ENCODE results near the gene RCSD1.

Gene RCSD1

DNA sequence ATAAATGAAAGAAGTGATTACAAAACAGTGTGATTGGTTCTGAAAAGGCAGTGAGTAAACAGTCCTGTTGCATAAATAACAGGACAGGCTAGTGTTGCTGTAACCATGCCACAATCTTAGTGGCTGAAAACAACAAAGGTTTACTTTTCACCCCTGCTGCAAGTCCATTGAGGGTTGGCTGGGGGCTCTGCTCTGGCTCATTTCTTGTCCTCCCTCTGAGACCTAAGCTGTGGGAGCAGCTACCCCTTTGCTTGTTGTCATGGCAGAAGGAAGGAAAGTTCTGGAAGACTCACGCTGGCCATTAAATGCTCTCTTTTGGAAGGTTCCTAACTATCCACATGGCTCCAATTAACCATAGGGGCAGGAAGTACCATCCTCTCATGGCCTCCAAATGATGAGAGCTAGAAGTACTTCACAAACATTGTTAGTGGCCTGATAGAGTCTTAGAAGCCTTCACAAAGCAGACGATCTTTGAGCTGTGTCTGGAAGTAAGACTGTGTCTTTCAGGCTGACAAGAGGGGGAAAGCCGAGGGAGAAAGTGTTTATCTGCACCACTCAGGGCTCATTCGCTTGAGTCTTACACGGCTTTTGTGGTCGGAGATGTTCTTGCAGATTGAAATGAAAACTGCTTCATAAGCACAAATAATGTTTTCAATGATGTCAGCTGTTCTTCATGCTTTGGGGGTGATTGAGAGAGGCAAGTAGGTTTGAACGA lies 11.9 kb downstream of the RCSD1 start:
- no peak for DNase-seq (ENCODE audit: low read depth, low spot score)

DNA sequence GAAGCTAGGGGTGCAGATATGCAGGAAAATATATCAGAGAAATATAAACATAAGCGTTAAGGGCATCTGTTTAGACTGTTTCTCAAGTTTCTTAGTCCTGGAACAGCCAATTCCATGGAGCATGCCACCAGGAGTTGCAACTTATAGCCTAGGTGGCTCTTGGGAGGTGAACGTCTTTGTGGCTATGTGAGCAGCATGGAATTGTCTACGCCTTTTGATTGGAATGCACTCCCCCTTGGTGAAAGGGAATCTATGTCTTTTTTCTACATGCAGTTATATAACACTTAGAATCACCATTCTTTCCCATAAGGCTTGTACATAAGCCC lies 12.4 kb downstream of the RCSD1 start:
- no peak for DNase-seq (ENCODE audit: low read depth, low spot score)

DNA sequence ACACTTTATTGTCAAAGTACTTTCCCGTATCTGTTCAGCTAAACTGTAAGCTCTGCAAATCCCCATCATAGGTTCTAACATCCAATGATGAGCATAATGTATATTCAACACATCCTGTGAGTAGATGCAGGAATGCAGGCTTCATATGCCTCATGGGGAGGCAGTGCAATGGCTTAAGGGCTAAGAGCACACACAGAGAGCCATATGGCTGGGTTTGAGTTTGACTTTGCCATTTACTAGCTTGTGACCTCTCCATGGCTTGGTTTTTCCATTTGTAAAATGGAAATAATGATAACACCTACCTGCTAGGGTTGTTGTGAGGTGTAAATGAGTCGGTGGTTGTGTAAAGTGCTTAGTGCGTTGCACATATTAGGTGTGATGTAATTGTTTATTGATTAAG lies 13.4 kb downstream of the RCSD1 start:
- DNase-seq (ENCODE audit: low read depth, low spot score), result no peak

DNA sequence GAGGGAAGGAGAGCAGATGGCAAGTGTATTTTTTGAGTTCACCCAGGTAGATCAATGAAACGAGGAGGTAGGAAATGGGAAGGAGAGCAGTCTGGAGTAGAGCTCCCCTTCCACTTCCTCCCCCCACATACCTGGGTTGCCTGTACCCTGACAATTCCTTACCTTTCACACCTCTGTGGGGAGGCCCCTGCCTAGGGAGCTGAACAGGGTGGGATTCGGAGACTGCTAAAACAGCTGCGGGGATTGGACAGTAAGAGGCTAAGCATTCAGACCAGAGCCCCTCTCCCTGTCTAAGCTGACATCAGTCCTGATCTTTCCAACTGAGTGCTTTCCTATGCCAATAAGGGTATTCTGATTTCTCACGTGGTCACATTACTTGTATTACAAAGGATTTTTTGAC lies 14.5 kb downstream of the RCSD1 start:
- no peak for DNase-seq (ENCODE audit: low read depth, low spot score)

DNA sequence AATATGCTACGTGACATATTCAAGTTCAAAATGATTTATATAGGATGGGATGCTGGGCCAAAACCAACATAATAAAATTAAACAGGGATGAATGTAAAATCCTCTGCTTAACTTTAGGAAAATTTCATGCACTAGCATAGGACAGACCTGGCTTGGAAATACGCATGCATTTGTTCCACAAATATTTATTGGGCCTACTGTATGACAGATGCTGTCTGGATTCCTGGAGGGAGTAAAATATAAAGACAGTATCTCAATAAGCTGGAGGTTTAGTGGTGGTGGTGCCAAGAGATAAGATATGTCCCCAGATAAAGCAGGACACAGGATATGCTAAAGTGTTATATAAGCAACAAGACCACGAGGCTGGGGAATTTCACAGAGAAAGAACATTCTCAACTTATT lies 15.1 kb downstream of the RCSD1 start:
- no peak for DNase-seq (ENCODE audit: low read depth, low spot score)

DNA sequence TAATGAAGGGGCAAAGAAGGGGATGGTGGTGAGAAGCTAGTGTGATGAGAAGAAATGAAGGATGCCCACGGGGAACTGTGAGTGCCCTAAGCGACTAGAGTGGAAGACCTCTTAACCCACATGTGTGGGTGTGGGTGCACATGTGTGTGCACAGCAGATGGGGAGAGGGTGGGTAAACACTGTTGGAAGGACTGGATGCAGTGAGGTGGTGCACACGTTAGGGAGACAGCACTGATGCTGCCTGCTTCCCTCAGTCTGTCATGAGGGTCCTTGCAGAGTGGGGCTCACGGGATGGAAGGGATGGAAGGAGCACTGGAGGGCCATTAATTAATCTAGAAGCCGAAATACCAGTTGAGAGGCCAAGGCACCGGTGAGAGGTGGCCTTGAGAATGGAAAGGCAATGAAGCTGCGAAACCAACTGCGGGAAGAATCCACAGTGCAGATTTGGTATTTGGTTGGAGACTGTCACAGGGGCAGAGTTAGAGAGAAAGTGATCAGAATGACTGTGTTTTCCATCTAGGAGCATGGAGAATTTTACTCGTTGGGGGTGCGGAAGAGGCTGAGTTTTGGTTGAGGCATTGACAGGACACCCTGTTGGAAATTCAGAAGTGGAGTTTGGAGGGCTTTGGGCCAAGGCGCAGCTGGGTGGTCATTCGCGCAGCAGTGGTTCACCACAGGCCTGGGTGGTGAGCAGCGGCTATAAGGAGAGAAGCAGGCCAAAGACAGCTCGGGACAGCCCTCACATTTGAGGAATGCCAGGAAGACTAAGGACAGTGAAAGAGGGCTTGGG lies 15.8 kb downstream of the RCSD1 start:
- DNase-seq (ENCODE audit: low read depth, low spot score), result no peak

DNA sequence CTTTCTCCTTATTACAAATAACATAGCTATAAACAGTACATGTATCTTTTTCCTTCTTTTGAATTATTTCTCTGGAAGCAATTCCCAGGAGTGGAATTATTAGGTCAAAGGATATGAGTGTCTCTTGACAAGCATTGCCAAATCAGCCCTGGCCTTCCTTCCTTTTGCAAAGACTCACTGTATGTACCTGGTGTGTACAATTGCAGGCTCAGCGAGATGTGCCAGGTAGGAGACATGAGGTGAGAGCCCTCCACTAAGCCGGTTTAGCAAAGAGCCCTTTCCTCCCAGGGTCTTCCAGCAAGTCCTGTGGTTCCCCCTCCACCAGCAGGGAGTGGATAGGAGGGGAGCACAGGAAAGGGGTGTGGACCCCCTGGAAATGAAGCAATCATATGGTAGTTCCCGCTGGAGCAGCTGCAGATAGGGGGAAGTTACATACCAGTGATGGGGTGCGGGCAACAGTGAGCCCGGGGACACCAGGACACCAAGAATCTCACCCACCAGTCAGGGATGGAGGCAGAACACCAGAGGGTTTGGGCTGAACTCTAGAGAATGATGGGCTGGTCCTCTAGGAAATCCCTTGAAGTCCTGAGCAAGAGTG lies 18.3 kb downstream of the RCSD1 start:
- no peak for DNase-seq (ENCODE audit: low read depth, low spot score)

DNA sequence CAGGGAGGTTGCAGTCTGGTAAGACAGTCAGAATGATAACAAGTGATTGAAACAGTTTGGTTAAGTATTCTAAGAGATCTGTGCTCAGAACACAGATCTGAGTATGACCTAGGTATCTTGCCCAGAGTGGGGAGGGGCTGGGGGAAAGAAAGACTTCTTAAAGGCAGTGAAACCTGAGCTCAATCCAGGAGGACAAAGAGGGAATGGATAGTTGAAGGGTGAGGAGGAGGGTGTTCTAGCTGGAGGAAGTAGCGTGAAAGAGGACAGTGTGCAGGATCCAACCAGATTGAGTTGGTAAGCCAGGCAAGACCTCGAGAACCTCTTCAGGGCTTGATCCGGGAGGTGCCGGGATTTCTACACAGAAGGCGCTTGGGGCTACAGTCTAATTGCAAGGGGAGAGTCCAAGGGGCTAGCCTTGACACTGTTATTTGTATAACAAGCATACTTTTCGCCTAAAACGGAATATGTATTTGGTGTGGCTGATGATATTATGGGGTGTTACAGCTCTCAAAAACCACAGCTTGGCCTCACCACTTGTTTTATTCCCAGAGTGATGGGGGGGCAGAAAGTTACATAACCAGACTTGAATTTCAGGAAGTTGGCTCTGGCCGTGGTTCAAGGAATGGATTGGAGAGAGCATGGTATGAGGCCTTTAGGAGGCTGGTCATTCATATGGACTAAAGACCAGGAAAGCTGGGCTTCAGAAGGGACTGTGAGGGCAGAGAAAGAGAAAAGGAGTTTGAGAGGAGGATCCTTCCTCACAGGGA lies 19.1 kb downstream of the RCSD1 start:
- DNase-seq (ENCODE audit: low read depth, low spot score), result no peak

DNA sequence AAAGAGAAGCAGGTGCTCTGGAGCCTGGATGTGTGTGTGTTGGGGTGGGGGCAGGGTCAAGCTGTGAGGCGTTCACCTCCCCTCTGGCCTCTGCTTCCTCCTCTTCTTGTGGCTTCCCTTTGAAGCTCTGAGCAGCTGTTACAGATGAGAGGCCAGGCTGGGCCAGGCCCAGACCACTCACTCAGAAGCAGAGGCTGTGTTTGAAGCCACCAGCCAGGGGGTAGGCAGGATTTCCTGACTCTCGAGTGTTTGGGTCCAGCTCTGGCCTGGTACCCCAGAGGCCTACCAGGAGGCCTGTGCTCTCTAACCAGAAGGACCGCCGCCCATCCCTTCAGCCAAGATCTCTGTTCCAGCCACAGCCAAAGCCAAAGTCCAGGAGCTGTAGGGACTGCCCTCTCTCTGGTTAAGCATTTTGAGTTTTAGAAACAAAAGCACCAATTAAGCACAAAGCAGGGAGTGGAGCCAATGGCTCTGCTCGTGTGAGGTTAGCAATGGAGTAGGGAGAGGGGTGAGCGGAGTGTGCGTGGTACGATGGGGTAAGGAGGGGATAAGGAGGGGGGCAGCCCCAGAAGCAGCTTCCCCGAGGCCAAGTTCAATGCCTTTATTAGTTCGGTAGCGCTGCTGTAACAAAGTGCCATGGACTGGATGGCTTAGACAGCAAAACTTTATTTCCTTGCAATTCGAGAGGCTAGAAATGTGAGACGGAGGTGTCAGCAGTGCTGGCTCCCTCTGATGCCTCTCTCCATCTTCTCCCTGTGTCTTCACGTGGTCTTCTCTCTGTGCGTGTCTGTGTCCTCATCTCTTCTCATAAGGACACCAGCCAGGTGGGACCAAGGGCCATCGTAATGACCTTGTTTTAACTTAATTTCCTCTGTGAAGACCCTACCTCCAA lies 20.5 kb downstream of the RCSD1 start:
- DNase-seq (ENCODE audit: low read depth, low spot score), result no peak

DNA sequence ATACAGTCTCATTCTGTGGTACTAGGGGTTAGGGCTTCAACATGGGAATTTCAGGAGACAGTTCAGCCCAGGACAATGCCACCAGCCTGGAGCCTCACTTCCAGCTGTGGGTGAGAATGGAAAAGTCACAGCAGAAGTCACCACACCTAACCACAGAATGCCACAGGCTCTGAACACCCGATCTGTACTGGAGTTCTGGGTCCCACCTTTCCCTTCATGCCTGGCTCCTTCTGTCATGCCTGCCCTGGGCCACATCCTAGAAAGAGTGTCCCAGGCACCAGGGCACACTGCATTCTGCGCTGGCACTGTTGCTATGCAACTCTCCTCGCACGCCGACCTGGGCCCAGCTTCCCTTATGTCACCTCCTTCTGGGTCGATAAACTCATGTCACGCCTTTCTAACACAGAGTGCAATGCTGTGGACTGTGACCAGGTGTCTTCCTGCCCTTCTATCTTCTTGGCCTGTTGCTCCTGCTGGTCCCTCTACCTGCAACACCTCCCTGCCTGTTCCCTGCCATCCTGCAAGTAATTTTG lies 21.2 kb downstream of the RCSD1 start:
- DNase-seq (ENCODE audit: low read depth, low spot score), result no peak

DNA sequence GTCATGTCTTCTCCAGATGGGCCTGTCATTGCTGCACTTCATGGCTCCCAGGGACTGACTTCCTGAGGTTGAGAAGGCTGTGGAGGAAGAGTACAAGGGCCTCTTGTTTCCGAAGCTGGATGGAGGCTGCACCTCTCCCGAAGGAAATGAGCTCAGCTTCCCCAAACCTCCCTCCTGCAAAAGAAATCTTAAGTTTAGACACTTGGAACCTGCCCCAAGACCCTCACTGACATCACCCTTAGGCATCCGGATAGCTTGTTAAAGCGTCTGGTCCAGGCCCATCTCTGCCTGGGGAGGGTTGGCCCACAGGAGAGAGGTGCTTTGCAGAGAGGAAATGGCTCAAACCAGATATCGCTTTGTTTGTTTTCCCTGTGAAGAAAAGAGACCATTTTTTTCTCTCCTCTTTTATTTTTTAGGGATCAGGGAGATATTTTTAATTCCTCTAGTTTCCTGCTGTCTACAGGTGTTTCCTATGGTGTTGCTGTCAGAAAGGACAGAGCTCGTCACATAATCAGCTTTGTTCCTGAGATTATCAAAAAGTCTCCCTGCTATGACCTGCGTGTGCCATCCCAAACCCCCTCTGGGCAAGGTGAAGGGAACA lies 25.0 kb downstream of the RCSD1 start:
- DNase-seq (ENCODE audit: low read depth, low spot score), result no peak

DNA sequence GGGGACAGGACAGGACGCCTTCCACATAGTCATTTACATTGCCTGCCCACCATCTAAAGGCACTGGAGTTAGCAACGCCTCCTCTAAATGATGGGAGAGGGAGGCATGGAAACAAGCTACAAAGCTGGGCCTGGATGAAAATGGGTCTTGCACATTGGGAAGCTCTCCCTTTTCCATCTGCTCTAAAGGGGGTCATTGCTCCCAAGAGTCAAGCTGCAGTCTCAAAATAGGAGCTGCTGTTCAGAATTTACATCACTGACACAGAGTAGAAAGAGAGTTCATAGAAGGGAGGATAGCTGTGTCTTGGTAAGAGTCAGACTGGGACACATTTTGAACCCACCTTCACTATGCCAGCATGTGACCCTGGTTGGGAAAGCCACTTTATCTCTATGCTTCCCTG lies 26.6 kb downstream of the RCSD1 start:
- no peak for DNase-seq (ENCODE audit: low read depth, low spot score)

DNA sequence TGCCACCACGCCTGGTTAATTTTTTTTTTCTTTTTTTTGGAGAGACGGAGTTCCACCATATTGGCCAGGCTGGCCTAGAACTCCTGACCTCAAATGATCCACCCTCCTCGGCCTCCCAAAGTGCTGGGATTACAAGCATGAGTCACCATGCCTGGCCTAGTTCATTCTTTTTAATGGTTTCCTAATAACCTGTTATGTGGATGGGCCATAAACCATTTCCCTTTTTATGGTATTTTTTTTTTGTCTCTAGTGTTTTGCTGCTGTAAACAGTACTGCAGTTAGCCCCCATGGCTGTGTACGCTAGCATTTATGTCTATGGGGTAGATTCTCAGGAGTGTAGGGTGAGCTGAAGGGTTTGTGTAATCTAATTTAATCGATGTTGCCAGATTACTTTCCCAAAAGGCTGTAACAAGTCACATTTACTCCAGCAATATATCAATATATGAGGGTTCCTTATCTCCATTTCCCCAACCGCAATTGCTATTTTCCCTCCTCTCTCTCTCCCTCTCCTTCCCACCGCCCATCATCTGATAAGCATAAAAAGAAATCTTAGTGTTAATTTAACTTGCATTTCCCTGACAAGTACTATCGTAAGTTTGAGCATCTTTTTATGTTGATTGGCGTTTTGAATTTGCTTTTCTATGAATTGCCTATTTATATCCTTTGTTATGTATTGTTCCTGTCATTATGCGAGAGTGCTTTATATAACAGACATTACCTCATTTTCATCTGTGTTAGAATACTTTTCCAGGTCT lies 28.7 kb downstream of the RCSD1 start:
- DNase-seq (ENCODE audit: low read depth, low spot score), result no peak

DNA sequence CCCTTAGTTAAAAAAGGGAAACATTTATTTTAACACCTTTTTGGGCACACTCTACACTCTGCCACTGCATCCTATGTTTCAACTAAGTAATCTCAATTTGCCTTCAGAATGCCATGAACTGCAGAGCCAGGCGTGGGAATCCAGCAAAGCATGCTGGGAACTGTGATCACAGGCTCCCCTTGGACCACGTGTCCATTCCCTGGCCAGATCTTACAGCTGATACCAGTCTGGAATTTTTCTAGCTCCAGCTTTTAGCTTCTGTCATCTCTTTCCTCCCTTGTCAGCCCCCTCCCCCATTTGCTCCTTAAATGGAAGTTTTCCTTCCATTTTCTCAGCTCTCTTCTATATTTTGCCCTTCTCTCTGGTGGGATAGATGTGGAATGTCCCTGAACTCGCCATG lies 29.4 kb downstream of the RCSD1 start:
- no peak for DNase-seq (ENCODE audit: low read depth, low spot score)

DNA sequence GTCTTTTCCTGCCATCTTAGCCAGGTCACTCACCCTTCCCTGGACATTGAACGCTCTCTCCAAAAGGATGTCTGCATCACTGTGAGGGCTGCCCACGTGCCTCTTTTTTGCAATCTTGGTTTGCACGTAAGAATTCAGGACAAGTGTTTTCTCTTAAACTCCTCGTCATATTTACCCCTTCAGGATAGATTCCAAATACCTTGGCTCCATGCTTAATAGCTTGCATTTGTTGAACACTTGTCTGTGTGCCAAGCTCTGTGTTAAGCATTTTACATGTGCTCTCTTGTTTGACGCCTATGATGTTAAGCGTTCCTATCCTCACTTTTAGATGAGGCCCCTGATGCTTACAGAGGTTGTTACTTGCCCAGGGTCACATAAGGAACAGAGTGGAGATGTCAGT lies 29.8 kb downstream of the RCSD1 start:
- DNase-seq (ENCODE audit: low read depth, low spot score), result no peak

DNA sequence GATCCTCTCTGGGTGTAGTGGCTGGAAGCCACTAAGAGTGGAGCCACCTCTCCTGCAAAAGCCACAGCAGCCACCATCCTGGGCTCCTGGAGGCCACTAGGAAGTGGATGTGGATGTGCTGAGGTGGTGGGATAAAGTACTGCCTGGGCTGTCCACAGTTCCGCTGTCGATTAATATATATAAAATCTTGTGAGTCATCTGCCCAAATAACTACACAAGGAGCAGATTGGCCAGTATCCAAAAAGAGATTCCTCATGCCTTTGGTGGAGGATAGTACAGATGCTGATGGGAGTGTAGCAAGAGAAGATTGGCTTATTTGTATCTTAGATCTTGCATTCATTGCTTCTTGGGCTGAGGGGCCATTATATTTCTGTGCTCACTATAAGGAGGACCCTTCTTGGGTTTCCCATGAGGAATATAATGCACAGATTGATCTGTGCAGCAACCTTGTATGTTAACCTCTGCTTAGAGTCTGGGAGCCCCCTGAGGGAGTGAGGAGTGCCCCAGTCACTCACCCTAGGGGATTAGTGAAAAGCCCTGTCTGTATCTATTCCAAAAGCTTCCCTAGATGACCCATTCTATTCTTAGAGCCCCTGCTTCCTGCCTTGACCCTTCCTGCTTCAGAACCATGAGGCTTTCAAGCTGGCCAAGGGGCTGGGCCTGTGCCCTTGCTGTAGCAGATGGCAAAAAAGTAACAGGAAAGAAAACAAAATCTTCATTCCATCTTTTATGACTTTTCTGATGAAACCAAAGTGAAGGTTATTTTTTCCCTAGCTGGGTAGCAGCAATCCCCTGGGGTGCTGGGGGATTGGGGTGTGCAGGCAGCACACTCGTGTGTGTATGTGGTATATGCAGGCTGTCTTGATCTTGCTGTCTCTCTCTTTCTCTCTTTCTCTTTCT lies 31.7 kb downstream of the RCSD1 start:
- DNase-seq (ENCODE audit: low read depth, low spot score), result no peak

DNA sequence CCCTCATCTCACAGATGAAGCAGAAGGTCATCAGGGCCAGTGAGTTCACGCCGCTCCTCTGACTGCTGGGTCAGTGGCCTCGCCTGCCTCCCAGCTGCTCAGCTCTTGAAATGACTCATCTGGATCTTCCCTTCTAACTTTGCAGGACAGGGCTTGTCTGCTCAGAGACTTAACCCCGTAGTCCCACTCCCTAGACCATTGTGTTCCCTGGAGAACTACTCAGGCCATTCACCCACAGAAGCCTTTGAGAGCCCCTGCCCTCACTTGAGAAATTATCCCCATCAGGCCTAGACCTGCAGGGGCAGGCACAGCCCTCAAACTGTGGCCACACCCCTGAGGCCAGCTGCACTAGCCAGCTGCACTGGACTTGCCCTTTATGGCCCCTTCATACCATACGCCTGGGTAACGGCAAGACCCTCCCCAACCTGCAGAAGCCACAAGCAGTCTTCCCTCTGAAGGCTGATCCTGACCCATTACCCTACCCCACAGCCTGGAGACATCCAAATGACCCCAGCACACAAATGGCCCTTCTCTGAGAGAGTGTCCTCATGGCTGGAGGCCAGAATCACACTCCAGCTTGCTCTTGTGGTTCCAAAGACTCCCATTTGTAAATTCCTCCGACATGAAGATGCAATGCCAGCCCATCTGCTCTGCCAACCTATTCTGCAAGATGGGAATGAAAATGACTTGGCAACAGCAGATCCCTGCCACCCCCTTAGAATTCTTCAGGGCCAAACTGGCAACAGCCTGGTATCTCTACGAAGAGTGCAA lies 33.2 kb downstream of the RCSD1 start:
- DNase-seq (ENCODE audit: low read depth, low spot score), result no peak

DNA sequence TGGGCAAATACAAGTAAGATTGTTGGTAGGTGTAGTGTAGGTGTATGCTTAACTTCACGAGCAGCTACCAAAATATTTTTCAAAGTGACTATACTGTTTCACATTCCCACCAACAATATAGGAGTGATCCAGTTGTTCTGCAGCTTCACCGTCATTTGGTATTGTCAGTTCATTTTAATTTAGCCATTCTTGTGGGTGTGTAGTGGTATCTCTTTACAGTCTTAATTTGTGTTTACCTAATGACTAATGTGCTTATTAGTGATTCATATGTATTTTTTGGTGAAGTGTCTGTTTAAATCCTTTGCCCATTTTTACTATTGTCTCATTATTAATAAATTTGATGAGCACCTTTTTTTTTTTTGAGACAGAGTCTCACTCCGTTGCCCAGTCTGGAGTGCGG lies 35.4 kb downstream of the RCSD1 start:
- DNase-seq (ENCODE audit: low read depth, low spot score), result no peak
